ENCODE results near the gene KMT2E. TPM values are rescaled to one million over a fixed set of nuclear protein-coding genes. Genes with fewer than 3 reads are reported as not detected.

Gene KMT2E
- 17.7 and 22.5 TPM in 2 replicates for total RNA-seq

DNA sequence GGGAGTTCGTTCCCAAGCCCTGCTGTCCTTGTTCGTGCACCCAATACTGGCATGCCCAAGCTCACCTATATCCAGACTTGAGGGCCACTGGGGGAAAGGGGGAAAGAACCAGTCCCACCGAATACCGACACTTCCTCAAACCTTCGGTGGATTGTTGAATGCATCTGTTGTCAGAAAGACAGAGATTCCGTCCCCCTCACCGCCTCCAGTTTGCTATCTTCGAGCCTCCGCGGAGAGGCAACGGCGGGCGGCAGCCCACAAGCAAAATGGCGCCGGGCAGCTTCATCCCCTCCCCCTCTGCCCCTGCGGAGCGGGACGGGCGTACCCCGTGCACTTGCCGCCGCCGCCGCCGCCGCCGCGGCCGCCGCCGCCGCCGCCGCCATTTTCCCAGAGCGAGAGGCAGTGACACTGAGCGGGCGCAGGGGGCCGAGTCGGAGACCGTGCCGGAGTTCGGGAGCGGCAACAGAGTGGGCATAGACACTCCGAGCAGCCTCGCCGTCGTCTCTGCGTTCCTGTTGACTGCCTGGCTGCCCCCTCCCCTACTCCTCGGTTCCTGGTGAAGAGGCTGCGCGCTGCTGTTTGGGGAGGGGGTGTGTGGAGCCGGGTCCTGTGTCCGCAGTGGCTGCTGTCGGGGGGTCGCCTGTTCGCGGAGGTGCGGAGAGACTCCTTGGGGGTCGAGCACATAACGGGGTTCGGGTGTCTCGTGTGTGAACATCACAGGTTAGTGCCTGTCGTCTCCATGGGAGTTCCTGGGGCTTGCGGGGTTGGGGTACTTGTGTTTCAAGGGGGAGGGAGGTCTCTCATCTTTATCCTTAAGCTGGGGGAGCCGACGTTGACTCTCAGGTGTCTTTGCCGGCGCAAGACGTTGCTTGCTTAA, at the start of gene KMT2E:
Gene KMT2E (plus strand): TSS at position 390 of the 877 bp plus-strand sequence. CDS start 26,748 bp downstream, outside the sequence.

All from myometrial cell (primary cell).